HG03175 (cell line): Measurements from ENCODE around the gene EML6.

Experiments used
- ATAC-seq: cut with Tn5 transposase; IDR thresholded peaks from one replicate; pipeline ENCODE4 v1.9.1; 2021; ENCODE audit warnings: mild to moderate bottlenecking, moderate library complexity; ENCODE audit not compliant: unreplicated experiment

EML6 gene

GRCh38 chr2:54902763-54903162, 179.3 kb downstream of the EML6 start:
- no peak for ATAC-seq

GRCh38 chr2:54903736-54904554, 180.5 kb downstream of the EML6 start:
- ATAC-seq = no peak

- ATAC-seq = no peak
These were observed 181.4 kb downstream of the EML6 start for GRCh38 chr2:54904836-54905235.

GRCh38 chr2:54906716-54907115, 183.3 kb downstream of the EML6 start:
- ATAC-seq = no peak

- no peak for ATAC-seq
These were observed 184.2 kb downstream of the EML6 start for GRCh38 chr2:54907663-54908062.

- ATAC-seq = no peak
These were observed 185.1 kb downstream of the EML6 start for GRCh38 chr2:54908591-54908990.

GRCh38 chr2:54909001-54909400, 185.5 kb downstream of the EML6 start:
- no peak for ATAC-seq

- no peak for ATAC-seq
These were observed 188.8 kb downstream of the EML6 start for GRCh38 chr2:54912305-54912704.

GRCh38 chr2:54912893-54913292, 189.4 kb downstream of the EML6 start:
- ATAC-seq = no peak

GRCh38 chr2:54914637-54915036, 191.2 kb downstream of the EML6 start:
- ATAC-seq = no peak

- ATAC-seq = no peak
These were observed 191.6 kb downstream of the EML6 start for GRCh38 chr2:54915101-54915500.

GRCh38 chr2:54916637-54917036, 193.2 kb downstream of the EML6 start:
- no peak for ATAC-seq

- no peak for ATAC-seq
These were observed 195.3 kb downstream of the EML6 start for GRCh38 chr2:54918647-54919280.

- ATAC-seq = no peak
These were observed 197.2 kb downstream of the EML6 start for GRCh38 chr2:54920660-54921059.

GRCh38 chr2:54924121-54924520, 200.7 kb downstream of the EML6 start:
- ATAC-seq = no peak

- ATAC-seq = no peak
These were observed 201.6 kb downstream of the EML6 start for GRCh38 chr2:54925022-54925421.

GRCh38 chr2:54927085-54927750, 203.8 kb downstream of the EML6 start:
- no peak for ATAC-seq

GRCh38 chr2:54927751-54928615, 204.5 kb downstream of the EML6 start:
- no peak for ATAC-seq

- no peak for ATAC-seq
These were observed 205.3 kb downstream of the EML6 start for GRCh38 chr2:54928719-54929118.

GRCh38 chr2:54931473-54931872, 208.0 kb downstream of the EML6 start:
- no peak for ATAC-seq

- ATAC-seq = no peak
These were observed 211.9 kb downstream of the EML6 start for GRCh38 chr2:54935389-54935788.
